MV-4-11 (cell line): Measurements from ENCODE around the gene PPP1R3G.

Source experiments
- DNase-seq: peaks from one replicate; lab custom pipeline; 2025; lab: John Stamatoyannopoulos, UW

PPP1R3G gene

DNA sequence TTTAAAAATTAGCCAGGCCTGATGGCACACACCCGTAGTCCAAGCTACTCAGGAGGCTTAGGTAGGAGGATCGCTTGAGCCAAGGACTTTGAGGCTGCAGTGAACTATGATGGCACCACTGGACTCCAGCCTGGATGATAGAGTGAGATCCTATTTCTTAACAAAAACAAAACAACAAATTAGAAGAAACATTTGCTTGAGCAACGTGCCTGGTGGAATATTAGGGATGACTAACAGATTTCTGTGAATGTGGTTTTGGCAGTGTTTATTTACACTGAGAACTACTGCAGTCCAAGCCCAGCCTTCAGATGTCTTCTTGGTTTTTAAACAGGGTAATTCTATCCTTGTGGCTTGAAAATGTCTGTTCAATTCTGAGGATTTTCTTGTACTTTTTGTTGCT is 9.2 kb downstream of the PPP1R3G start:
- DNase-seq, result peak; percentile 34

DNA sequence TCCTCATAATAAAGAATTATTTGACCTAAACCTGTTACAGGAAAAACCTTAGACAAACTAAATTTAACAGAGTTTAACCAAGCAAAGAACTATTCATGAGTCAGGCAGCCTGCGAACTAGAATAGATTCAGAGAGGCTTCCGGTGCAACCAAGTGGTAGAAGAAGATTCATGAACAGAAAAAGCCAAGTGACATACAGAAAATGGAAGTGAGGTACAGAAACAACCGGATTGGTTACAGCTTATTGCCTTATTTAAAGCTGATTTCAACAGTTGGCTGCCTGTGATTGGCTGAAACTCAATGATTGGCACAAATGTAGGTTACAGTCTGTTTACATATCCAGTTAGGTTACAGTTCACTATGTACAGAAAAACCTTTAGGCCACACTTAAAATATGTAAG is 10.1 kb downstream of the PPP1R3G start:
- DNase-seq, result peak; percentile 90

DNA sequence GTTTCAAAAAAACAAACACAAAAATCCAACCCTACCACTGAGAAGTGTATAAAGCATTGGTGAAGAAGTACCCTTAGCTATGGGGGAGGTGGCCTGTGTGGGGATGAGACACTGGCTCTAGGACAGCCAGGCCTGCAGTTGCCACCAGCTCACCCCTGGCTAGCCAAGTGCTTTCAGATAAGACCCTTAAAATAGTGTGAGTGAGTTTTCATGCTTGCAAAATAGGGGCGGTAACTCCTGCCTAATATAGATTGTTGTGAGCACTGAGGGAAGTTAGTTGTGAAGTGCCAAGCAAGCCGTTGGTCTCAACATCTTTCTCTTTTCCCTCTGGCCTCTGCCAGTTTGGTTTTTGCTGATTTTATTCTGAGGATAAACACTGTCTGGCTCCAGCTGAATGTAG is 11.3 kb downstream of the PPP1R3G start:
- DNase-seq, result peak; percentile 81

DNA sequence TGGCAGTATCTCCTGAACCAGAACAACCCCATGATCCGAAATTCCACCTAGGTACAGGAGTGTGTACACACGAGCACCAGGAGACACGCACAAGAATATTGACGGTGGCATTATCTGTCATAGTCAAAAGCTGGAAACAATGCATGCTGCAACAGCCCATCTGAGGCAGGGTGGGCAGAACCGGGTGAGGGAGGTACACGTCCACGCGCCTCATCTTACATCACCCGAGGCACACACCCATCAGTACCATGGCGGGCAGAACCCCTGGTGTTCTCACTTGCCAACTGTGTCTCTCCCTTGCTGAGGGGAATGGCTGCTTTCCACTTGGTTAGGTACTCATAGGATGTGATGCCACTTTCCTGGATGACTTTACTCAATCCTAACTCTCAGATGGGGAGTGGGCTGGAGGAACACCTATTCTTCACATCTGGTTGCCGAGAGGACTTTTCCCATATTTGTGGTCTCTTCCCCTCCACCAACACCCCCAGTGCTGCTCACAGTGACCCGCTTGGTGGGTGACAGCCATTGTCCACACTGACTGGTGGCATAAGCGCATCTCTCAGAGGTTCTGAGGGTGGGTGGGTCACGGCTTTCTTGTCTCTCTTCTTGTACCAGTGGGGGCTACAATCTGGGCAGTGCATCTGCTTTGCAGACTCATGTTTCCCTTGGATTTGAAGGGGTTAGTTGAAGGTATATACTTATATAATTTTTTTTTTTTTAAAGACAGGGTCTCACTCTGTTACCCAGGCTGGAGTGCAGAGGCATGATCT is 13.5 kb downstream of the PPP1R3G start:
- DNase-seq, result no peak

DNA sequence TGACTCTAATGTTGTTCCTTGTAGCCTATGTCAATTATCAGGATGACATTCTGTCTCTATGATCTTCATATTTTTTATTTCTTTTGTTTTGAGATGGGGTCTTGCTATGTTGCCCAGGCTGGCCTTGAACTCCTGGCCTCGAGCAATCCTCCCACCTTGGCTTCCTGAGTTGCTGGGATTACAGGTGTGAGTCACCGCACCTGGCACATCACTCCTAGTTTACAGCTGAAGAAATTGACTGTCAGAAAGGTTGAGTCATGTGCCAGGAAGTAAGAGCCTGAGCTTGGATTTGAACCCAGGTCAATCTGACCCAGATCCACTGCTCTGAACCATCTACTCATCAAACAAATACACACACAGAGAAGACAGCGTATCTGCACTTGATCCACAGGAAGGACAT is 14.4 kb downstream of the PPP1R3G start:
- DNase-seq, result no peak

DNA sequence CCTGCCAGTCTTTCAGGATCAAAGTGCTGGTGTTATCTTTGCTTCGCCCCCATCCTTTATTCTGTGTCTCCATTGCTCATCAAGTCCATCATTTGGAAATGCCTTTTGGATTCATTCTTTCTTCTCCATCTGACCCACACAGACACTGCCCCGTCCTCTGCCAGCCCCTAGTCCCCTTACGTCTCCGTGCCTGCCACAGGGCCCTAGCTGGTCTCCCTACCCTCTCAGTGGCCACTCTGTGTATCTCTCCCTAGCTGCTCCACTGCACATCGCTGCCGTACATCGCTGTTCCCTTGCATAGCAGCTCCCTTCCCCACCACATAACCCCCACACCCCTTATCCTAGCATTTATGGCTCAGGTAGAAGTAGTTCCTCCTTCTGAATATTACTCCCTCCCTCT is 15.7 kb downstream of the PPP1R3G start:
- no peak for DNase-seq

DNA sequence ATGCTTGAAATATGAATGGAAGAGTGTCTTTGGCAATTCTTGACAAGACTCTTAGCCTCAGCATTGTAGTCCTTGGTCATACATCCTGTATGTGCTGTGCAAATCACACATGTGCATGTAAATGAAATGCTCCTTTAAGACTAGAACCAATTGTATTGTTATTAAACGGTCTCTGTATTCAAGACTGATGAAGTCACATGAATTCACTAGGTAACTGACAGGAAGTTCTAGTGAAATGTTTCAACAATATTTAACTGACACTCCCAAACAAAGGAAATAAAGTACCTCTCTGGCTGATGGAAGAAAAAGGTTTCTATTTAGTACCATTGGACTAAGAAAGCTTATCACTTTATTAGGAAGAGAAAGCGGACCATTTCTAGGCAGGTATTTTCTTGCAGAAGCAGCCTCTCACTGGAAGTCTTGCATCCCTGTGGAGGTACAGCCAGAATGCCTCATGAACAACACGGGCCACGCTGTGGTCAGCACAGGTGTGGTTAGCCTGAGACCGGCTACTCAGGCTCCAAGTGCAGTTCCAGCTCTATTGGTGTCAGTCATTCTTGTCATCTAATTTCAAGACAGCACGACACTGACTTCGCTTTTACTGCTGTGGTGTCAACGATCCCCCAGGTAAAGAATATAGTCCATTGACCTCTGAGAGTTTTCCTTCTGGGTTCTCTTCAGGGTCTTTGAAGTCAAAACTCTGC is 17.3 kb downstream of the PPP1R3G start:
- no peak for DNase-seq

DNA sequence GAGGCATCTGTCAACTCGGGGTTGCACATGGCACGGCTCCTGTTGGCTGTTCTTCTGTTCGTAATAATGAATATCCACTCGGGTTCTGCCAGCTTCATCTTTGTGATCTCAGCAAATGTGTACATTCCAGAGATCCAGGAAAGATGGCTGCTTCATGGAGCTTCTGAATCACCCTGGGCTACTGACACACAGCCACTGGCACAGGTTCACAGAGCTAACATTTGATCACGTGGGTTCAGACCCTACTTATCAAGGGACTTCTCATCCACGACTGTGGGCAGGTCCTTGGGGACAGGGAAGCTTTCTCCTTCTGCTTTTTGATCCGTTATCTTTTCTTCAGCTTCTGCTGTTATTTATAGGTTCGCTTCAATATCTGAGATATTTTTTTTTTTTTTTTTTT is 18.1 kb downstream of the PPP1R3G start:
- no peak for DNase-seq

DNA sequence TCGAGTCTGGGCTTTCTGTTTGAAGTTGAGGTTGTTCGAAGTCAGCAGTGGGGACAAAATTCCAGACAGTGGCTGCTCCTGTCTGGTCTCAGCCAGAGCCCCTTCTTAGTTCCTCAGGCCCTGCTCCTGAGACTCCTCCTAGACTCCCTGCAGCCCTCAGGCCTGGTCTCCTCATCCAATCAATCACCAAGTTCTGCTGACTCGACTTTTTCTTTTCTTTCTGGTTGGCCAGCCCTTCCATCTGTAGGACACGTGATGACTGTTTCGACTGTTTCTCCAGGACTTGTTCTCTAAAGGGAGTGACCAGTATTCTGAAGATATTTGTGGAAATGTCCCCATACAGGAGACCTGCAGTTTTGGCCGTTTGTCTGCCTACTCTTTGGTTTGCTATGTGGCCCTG is 19.5 kb downstream of the PPP1R3G start:
- DNase-seq, result no peak

DNA sequence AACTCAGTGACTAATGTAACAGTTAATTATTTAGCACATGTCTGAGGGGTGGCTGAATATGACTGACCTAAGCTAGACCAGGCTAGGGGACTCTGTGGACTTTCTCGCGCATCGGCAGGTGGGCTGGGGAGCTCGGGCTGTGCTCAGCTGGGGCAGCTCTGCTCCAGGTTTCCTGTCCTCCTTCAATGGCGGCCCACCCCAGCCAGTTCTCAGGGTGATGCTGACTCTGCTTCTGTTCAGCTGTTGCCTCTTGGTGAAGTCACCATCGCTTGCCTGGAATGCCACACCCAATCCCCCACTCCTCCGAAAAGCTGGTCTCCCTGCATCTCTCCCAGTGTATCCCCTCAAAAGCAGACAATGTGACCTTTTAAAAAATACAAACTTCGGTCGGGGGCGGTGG is 20.0 kb downstream of the PPP1R3G start:
- DNase-seq, result no peak

DNA sequence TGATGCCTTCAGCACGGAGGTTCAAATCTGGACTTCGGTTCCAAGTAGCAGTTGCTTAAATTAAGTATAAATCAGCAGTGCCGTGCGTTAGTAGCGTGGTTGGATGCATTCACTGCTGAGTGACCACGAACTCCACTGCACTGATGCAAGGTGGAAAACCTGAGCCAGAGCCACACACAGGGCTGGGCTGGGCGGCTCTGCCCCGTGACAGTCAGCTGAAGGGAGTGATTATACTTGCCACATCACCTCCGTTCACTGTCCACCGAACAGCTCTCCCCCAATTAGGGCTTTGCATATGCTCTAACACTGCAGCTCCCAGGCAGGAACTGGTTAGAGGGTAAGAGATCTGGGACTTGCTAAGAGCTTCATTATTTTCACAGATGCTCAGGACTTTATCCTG is 22.2 kb downstream of the PPP1R3G start:
- no peak for DNase-seq

DNA sequence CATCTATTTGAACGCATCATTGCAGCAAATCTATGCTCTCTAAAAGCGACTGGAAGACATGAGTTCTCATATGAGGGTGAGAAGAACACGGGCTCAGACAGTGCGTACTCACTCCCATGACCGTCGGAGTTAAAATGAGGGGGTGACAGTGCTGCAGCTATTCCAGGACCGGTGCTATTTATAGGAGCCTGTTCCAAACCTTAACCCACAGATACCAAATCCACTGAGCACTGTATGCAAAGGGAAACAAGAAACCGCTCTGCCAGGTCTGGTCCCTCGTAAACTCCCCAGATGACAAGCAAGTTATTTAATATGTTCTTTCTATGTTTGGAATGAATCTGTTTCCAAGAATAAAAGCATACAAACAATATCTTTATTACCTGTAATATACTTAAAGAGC is 22.9 kb downstream of the PPP1R3G start:
- DNase-seq, result no peak

DNA sequence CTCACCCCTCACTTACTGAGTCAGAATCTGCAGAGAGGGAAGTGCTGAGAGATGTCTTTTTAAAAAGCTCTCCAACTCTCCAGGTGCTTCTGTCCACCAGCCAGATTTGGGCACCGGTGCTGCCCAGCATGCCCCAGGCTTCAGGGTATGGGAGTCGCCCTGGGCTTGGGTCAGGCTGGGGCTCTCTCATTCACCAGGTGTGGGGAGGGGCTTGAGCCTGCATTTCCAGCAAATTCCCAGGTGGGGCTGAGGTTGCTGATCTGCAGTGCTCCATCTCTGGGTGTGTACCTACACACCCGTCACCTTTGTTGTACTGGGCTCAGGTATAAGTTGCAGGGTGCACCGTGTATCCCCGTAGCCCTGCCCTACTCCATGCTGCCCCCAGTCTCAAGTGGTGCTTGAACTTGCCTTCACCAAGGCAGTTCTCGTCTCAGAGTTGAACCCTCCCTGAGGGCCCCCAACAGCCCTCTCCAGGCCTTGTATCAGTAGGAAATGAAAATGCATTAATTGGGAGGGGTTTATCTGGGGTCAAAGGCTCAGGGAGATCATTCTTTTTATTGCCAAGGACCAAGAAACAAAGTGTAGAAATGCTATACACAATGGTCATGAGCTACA is 23.5 kb downstream of the PPP1R3G start:
- no peak for DNase-seq

DNA sequence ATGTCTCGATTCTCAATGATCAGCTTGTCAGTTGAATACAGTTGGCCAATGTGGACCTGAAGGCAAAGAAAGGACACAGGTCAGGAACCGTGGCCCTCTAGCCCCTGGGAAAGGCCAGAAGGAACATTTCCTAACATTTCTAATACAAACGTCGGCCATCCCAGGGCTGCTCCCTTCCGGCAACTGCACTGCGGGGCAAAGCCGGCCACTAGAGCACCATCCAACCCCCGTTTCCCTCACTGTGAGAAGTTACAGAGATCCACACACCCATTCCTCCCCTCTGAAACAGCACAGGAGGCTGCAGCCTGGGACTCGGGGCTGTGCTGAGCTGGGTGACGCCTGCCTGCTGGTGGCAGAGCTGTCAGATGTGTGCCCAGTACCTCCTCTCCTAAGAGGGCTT is 24.3 kb downstream of the PPP1R3G start:
- no peak for DNase-seq

DNA sequence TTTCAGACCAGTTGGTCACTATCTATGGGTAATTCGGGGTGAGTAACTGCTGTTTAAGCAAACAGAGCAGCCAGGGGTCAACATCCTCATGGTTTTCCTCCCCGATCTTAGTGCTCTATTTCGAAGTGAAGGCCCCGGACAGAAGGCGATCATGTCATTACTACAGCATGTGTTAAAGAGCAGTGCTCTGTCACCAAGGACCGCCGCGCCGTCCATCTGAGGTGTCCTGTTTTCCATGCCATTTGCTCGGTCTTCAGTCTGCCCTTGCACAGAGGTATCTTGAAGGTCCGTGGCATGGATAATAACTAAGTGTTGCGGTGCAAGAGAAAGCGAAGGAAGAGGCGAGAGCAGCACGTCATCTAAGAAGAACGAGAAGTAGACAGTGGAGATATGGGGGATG is 25.1 kb downstream of the PPP1R3G start:
- DNase-seq, result no peak

DNA sequence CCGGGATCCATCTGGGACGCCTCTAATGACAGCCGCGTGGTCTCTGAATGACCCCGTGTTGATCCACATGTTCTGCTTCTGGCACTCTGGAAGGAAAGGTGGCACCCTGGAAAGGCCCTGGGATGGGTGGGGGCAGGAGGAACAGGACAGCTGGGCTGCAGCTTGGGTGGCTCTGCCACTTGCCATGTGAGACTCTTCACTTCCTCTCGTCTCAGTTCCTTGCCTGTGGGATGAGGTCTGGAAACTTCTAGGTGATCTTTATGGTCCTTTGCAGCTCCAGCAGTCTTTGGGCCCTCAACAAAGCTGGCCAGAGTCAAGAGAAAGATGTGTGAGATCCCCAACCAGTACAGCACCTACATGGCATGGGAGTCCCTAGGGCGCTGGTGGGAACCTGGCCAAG is 26.5 kb downstream of the PPP1R3G start:
- DNase-seq, result no peak

DNA sequence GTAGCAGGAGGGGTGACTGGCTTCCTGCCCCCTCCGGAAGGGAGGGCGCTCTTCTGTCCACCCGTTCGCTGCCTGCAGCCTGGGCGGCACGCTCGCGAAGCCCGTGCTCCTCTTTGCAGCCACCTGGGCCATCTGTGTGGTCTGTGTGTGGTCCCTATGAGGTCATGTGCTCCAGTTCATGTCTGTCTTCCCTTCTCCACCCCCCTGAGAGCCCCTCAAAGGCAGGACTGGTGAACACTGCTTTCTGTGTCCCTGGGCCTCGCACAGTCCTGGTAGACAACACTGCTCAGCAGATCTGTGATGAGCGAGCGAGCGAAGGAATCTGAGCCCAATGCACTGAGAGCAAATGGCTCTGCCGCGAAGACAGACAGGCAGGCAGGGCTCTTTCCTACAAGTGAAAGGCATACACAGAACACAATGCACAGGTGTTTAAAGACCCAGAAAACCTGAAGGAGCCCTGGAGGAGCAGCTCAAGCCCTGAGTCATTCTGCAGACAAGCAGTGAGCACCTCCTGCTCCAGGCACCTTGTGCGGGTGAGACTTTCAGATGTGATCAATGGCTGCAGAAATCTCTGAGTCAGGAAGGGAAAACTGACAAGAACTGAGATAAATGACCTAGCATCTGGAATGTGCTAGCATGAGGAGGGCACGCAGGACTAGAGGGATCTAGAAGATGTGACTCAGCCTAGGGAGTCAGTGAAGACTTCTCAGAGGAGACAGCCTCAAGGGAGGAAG is 27.1 kb downstream of the PPP1R3G start:
- DNase-seq, result no peak

DNA sequence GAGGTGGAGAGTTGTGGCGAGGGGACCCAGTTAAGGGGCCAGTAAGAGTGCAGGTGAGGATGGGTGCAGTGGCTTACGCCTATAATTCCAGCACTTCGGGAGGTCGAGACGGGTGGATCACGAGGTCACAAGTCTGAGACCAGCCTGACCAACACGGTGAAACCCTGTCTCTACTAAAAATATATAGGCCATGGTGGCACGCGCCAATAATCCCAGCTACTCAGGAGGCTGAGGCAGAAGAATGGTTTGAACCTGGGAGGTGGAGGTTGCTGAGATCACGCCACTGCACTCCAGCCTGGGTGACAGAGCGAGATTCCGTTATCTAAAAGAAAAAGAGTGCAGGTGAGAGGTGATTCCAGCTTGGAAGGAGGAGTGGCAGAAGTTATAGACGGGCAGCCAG is 28.0 kb downstream of the PPP1R3G start:
- no peak for DNase-seq

DNA sequence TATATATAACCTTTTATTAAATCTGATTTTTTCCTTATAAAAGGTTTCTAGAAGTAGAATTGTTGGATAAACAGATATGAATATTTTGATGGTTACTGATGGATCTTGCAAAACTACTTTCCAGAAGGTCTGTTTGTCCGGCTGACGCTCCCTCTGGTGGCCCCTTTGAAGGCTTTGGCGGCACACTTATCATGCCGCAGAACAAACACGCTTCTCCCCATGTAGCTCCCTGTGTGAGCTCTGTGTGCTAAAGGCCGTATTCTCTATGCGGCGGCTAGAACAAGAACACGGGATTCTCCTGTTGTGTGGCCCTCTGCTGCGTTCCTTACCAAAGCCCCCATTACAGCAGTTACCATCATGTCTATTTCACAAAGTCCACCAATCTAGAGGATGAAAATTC is 30.0 kb downstream of the PPP1R3G start:
- DNase-seq, result no peak

DNA sequence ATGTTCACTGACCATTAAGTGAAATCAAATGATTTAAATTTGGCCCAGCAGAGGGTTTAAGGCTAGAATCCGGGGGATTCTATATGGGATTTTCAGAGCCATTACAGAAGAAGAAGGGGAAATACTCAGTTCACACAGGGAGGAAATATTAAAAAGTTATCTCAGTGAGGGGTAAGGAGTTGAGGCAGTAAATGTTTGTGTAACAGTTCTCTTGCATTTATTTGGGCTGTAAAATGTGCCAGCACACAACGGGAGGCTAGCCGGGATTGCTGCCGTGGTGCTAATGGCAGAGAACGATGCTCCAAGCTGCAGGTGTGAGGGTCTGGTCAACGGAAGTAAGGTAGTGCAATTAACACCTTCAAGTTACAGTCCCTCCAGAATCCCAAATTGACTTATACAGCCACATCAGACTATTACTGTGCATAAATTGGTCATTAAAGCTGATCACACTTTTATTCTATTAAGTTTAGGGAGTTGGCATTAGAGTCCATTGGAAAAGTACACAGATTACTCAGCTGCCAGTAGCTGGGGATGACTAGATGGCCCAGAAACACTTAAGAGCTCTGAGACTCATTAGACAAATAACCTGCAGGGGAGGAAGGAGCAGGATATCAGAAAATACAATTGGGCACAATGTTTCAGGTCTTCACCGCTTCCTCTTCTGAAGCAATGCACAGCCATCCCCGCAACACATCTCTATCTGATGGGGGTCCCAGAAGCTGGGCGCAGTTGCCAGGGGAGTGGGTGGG is 31.3 kb downstream of the PPP1R3G start:
- no peak for DNase-seq

DNA sequence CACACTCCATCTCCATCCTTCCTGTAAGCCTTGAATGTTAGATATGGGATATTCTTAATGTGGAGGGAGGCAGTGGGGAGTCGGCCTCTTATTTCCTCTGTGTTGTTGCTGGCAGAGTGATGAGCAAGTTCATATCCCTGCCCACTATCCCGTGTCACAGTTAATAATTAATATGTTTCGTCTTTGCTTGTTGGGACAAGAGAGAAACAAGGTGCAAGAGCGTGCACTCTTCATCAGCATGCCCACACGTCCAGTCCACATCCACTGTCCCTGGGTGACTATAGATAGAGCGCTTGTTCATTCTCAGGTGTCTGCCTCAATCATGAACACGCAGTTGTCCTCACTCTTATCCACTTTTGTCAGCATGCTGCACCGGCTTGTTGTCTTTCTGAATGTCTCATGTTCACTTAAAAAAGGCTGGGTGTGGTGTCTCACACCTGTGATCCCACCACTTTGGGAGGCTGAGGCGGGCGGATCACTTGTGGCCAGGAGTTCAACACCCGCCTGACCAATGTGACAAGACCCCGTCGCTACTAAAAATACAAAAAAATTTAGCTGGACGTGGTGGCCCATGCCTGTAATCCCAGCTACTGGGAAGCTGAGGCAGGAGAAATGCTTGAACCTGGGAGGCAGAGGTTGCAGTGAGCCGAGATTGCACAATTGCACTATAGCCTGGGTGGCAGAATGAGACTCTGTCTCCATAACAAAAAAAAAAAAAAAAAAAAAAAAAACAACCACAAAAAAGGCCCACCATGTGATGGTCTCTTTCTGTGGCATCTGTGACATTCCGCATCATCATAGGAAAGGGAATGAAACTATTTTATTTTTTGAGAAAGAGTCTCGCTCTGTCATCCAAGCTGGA is 34.2 kb downstream of the PPP1R3G start:
- DNase-seq, result no peak
